ENCODE data around the gene NDUFB10. TPM values are rescaled to one million over a fixed set of nuclear protein-coding genes. Genes with fewer than 3 reads are reported as not detected.

Gene NDUFB10
- total RNA-seq, 3 donors from 2014 or later (not counting 1 experiment from before 2014, with no cell fraction given) = 54.5 to 61.1 (median 59.5) TPM

- peak within 1 kb of the TSS; percentile 88 for H3K4me3 ChIP-seq (ENCODE audit: low read length)
- Mint-ChIP-seq H3K27ac (peak within 1 kb of the TSS; percentile 95), H3K36me3 (no peaks in the 10 kb centered on the region), H3K9me3 (no peaks in the 10 kb centered on the region), H3K4me1 (peaks cover 30 to 32% of the 10 kb centered on the region in 2 donors), H3K4me3 (peak within 1 kb of the TSS; percentile 94), H3K27me3 (ENCODE audit: low read depth in 2 of 2) (no peaks in the 10 kb centered on the region)
- no peaks in the 10 kb centered on the region for H3K9me3 ChIP-seq (ENCODE audit: control insufficient read depth, insufficient read depth, low read length)
- 94% methylated on average over 6 of the region's 6 CpGs for WGBS (ENCODE audit: insufficient coverage)
- no peak for TF ChIP-seq CTCF (IDR thresholded peaks at IDR 0.05)
- H3K27ac ChIP-seq (ENCODE audit: low read length) = peak within 1 kb of the TSS; percentile 99
- no peak for DNase-seq
- intact Hi-C loops (cut with micrococcal nuclease) = no loop called here
- peaks cover 44% of the 10 kb centered on the region for H3K4me1 ChIP-seq (ENCODE audit: control insufficient read depth, insufficient read depth, low read length)
- H3K27me3 ChIP-seq (ENCODE audit: control insufficient read depth, insufficient read depth, low read length) = no peaks in the 10 kb centered on the region
- ATAC-seq = no peak
- H3K36me3 ChIP-seq (ENCODE audit: control insufficient read depth, insufficient read depth, low read length) = peaks cover 20% of the 10 kb centered on the region
Observed at GRCh38 chr16:1966460-1966859, 7.1 kb downstream of the NDUFB10 start, which contains the start of gene RNF151. Gene RNF151 (plus strand): TSS chr16:1966856. CDS start chr16:1966882, 26 bp downstream.

- Histone ChIP-seq H3K36me3 (ENCODE audit: control insufficient read depth, insufficient read depth, low read length) (peaks cover 2% of the 10 kb centered on the region), H3K27ac (ENCODE audit: low read length) (no peak overlapping the region), H3K27me3 (ENCODE audit: control insufficient read depth, insufficient read depth, low read length) (no peaks in the 10 kb centered on the region), H3K4me1 (ENCODE audit: control insufficient read depth, insufficient read depth, low read length) (peaks cover 42% of the 10 kb centered on the region), H3K9me3 (ENCODE audit: control insufficient read depth, insufficient read depth, low read length) (no peaks in the 10 kb centered on the region), H3K4me3 (ENCODE audit: low read length) (no peak overlapping the region)
- intact Hi-C loops (cut with micrococcal nuclease) = no loop called here
- Mint-ChIP-seq H3K9me3 (no peaks in the 10 kb centered on the region), H3K36me3 (no peaks in the 10 kb centered on the region), H3K27me3 (ENCODE audit: low read depth in 2 of 2) (no peaks in the 10 kb centered on the region), H3K27ac (no peak overlapping the region), H3K4me1 (peaks cover 39 to 45% of the 10 kb centered on the region in 2 donors), H3K4me3 (no peak overlapping the region)
- no peak for ATAC-seq
- no peak for DNase-seq
- TF ChIP-seq CTCF (IDR thresholded peaks at IDR 0.05) = no peak
- 94% methylated on average over 41 of the region's 41 CpGs for WGBS (ENCODE audit: insufficient coverage)
Observed at GRCh38 chr16:1968146-1968953, 9.0 kb downstream of the NDUFB10 start.

GRCh38 chr16:1971796-1972489, 12.6 kb downstream of the NDUFB10 start, which contains the start of gene TBL3:
Gene TBL3 (plus strand): TSS chr16:1972053. CDS start chr16:1972165, 112 bp downstream.
- no peaks in the 10 kb centered on the region for H3K27me3 Mint-ChIP-seq (ENCODE audit: low read depth in 2 of 2)
- Histone ChIP-seq H3K4me1 (ENCODE audit: control insufficient read depth, insufficient read depth, low read length) (peaks cover 27% of the 10 kb centered on the region), H3K4me3 (ENCODE audit: low read length) (peak within 1 kb of the TSS; percentile 62), H3K27ac (ENCODE audit: low read length) (peak within 1 kb of the TSS; percentile 97), H3K36me3 (ENCODE audit: control insufficient read depth, insufficient read depth, low read length) (peaks cover 27% of the 10 kb centered on the region), H3K9me3 (ENCODE audit: control insufficient read depth, insufficient read depth, low read length) (no peaks in the 10 kb centered on the region), H3K27me3 (ENCODE audit: control insufficient read depth, insufficient read depth, low read length) (no peaks in the 10 kb centered on the region)
- WGBS (ENCODE audit: insufficient coverage) = under 1% methylated on average over 78 of the region's 78 CpGs
- intact Hi-C loops (cut with micrococcal nuclease) = loop anchor here (1.0 kb wide), 1 partner anchor 8 kb away; the partner anchor contains the start of gene RPS2
- no peaks in the 10 kb centered on the region for H3K36me3 Mint-ChIP-seq
- no peaks in the 10 kb centered on the region for H3K9me3 Mint-ChIP-seq
- H3K4me3 Mint-ChIP-seq = peak within 1 kb of the TSS; percentile 98
- H3K4me1 Mint-ChIP-seq = peaks cover 18 to 23% of the 10 kb centered on the region in 2 donors
- DNase-seq = peak; percentile 98 to 99
- no peak for TF ChIP-seq CTCF (IDR thresholded peaks at IDR 0.05)
- peak; percentile 96 to 98 (median 97) for ATAC-seq
- peak within 1 kb of the TSS; percentile 97 to 98 for H3K27ac Mint-ChIP-seq

Data from natural killer cell (primary cell).